SIG-M5 treated with dmso at 0.1 percent for 504 hours (cell line): ENCODE results near the gene LIPE.

ENCODE experiments used
- DNase-seq: peaks from one replicate; lab custom pipeline; 2025; ENCODE audit not compliant: unreplicated experiment; lab: John Stamatoyannopoulos, UW

Gene LIPE

GRCh38 chr19:42412661-42413076, 14.5 kb downstream of the LIPE start:
- no peak for DNase-seq

- no peak for DNase-seq
These were observed 15.0 kb downstream of the LIPE start for GRCh38 chr19:42412227-42412626.

GRCh38 chr19:42411581-42412178, 15.5 kb downstream of the LIPE start:
- no peak for DNase-seq

GRCh38 chr19:42410371-42410770, 16.8 kb downstream of the LIPE start:
- DNase-seq, result no peak

- DNase-seq, result no peak
These were observed 17.7 kb downstream of the LIPE start for GRCh38 chr19:42409477-42409876.

- DNase-seq, result no peak
These were observed 19.4 kb downstream of the LIPE start for GRCh38 chr19:42407816-42408175.

GRCh38 chr19:42407085-42407815, 19.9 kb downstream of the LIPE start:
- DNase-seq, result no peak

GRCh38 chr19:42406111-42406510, 21.1 kb downstream of the LIPE start:
- no peak for DNase-seq

GRCh38 chr19:42403586-42403985, 23.6 kb downstream of the LIPE start:
- DNase-seq, result no peak

- no peak for DNase-seq
These were observed 24.6 kb downstream of the LIPE start for GRCh38 chr19:42402376-42403116.

GRCh38 chr19:42401365-42402303, 25.6 kb downstream of the LIPE start:
- DNase-seq, result peak; percentile 50

- no peak for DNase-seq
These were observed 26.8 kb downstream of the LIPE start for GRCh38 chr19:42400404-42400803.

GRCh38 chr19:42397263-42398166, 29.7 kb downstream of the LIPE start:
- peak; percentile 28 for DNase-seq

GRCh38 chr19:42396381-42397262, 30.6 kb downstream of the LIPE start:
- peak; percentile 97 for DNase-seq

GRCh38 chr19:42394751-42395150, 32.4 kb downstream of the LIPE start:
- no peak for DNase-seq

GRCh38 chr19:42392165-42392564, 35.0 kb downstream of the LIPE start:
- DNase-seq, result no peak

- DNase-seq, result no peak
These were observed 37.3 kb downstream of the LIPE start, which contains the start of gene CNFN for GRCh38 chr19:42389899-42390298. Gene CNFN (minus strand): TSS chr19:42390297. CDS start chr19:42389037, 1,260 bp downstream.

- DNase-seq, result no peak
These were observed 38.2 kb downstream of the LIPE start for GRCh38 chr19:42388851-42389489.
